OCI-LY1 (cell line): ENCODE data around the gene STRIP1.

Experiments used
- EZH2 ChIP-seq: fragments of 200-600 bp; sonication (generic), shearing (Covaris generic); IDR thresholded peaks from 2 replicates; pipeline ENCODE4 v1.8.0; 2017; ENCODE audit warnings: borderline replicate concordance, mixed run types, mild to moderate bottlenecking, antibody characterized with exemption, low read length, moderate library complexity, mixed read lengths
- TF ChIP-seq, protein P1 (sequence below): fragments of 200-600 bp; sonication (generic), shearing (Covaris generic); IDR thresholded peaks from 2 replicates; pipeline ENCODE4 v1.5.1; 2017; ENCODE audit warnings: mild to moderate bottlenecking, antibody characterized with exemption, low read length, moderate library complexity, mixed read lengths

DNA sequence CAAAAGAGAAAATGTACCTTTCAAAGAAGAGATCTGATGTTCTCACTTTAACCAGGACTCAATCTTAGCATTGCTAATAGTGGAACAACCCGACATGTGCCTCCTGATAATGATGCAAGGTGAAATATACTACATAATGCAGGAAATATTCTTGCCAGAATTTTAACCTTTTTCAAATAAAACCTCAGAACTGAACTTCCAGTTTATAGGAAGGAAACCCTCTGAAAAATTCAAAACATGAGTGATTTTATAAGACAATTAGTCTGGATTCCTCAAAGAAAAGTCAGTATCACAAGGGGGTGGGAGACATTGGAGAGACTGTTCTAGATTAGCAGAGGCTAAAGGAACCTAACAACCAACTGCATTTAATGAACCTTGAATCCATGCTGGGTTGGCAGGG, 31.7 kb upstream of the STRIP1 start:
- TF ChIP-seq, protein P1, sequence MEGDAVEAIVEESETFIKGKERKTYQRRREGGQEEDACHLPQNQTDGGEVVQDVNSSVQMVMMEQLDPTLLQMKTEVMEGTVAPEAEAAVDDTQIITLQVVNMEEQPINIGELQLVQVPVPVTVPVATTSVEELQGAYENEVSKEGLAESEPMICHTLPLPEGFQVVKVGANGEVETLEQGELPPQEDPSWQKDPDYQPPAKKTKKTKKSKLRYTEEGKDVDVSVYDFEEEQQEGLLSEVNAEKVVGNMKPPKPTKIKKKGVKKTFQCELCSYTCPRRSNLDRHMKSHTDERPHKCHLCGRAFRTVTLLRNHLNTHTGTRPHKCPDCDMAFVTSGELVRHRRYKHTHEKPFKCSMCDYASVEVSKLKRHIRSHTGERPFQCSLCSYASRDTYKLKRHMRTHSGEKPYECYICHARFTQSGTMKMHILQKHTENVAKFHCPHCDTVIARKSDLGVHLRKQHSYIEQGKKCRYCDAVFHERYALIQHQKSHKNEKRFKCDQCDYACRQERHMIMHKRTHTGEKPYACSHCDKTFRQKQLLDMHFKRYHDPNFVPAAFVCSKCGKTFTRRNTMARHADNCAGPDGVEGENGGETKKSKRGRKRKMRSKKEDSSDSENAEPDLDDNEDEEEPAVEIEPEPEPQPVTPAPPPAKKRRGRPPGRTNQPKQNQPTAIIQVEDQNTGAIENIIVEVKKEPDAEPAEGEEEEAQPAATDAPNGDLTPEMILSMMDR: no peak
- TF ChIP-seq EZH2: no peak
